NCI-H1105 treated with DMSO at 0.1 percent for 48 hours (cell line): ENCODE results near the gene ZNF487.
"Not testable (repeated sequence)": the region's sequence is repeated elsewhere in the genome, so short reads cannot be mapped to it uniquely, and the experiment has no call there.

ENCODE experiments used
- DNase-seq: peaks from one replicate; lab custom pipeline; 2025; lab: John Stamatoyannopoulos, UW

ZNF487 gene

GRCh38 chr10:43404704-43405084, 32.2 kb upstream of the ZNF487 start:
- no peak for DNase-seq

GRCh38 chr10:43407148-43407575, 29.7 kb upstream of the ZNF487 start:
- no peak for DNase-seq

- peak; percentile 45 for DNase-seq
Observed at GRCh38 chr10:43407576-43408330, 29.2 kb upstream of the ZNF487 start.

- DNase-seq: no peak
Observed at GRCh38 chr10:43408331-43408709, 28.6 kb upstream of the ZNF487 start.

GRCh38 chr10:43408710-43409384, 28.1 kb upstream of the ZNF487 start, which contains the start of gene HNRNPF:
Gene HNRNPF, minus strand, starts transcription at chr10:43409186. Its CDS starts 21,302 bp downstream, at chr10:43387884.
- DNase-seq: peak; percentile 76

GRCh38 chr10:43409385-43410109, 27.4 kb upstream of the ZNF487 start:
- no peak for DNase-seq

- DNase-seq: no peak
Observed at GRCh38 chr10:43410345-43410744, 26.6 kb upstream of the ZNF487 start.

- no peak for DNase-seq
Observed at GRCh38 chr10:43411536-43411935, 25.4 kb upstream of the ZNF487 start.

GRCh38 chr10:43415544-43415943, 21.4 kb upstream of the ZNF487 start:
- no peak for DNase-seq

GRCh38 chr10:43417950-43418768, 18.8 kb upstream of the ZNF487 start:
- no peak for DNase-seq

GRCh38 chr10:43419997-43420368, 16.9 kb upstream of the ZNF487 start:
- no peak for DNase-seq

- DNase-seq: peak; percentile 40
Observed at GRCh38 chr10:43420369-43421200, 16.3 kb upstream of the ZNF487 start.

- no peak for DNase-seq
Observed at GRCh38 chr10:43421201-43421507, 15.8 kb upstream of the ZNF487 start.

GRCh38 chr10:43421519-43421918, 15.4 kb upstream of the ZNF487 start:
- no peak for DNase-seq

- DNase-seq: not testable (repeated sequence)
Observed at GRCh38 chr10:43421944-43422343, 15.0 kb upstream of the ZNF487 start.

- no peak for DNase-seq
Observed at GRCh38 chr10:43424416-43424815, 12.5 kb upstream of the ZNF487 start.

- not testable (repeated sequence) for DNase-seq
Observed at GRCh38 chr10:43426476-43426875, 10.4 kb upstream of the ZNF487 start.

GRCh38 chr10:43427166-43427825, 9.6 kb upstream of the ZNF487 start:
- no peak for DNase-seq

GRCh38 chr10:43430926-43431663, 5.8 kb upstream of the ZNF487 start:
- no peak for DNase-seq
